ENCODE measurements around the gene RGPD8.

RGPD8 gene

DNA sequence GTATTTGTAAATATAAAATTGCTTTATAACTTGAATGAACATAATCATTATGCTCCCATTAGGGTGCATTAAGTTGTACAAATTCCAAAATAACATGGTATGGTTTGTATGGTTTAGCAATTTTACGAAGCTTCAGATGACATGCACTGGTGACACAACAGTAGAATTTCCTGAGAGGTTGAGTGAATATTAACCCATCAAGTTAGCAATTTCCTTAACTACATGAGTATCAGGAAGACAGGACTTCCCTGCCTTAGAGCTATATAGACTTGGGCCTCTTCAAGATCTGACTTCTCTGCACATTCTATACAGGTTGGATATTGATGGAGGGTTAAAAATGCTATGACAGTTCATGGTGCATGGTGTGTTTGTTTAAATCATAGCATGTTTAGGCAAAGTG is 97.8 kb downstream of the RGPD8 start:
- no peak for DNase-seq (ENCODE audit: low spot score)

- DNase-seq (ENCODE audit: low spot score), result no peak
Measured at GRCh38 chr2:112332123-112332696, 101.2 kb downstream of the RGPD8 start.

DNA sequence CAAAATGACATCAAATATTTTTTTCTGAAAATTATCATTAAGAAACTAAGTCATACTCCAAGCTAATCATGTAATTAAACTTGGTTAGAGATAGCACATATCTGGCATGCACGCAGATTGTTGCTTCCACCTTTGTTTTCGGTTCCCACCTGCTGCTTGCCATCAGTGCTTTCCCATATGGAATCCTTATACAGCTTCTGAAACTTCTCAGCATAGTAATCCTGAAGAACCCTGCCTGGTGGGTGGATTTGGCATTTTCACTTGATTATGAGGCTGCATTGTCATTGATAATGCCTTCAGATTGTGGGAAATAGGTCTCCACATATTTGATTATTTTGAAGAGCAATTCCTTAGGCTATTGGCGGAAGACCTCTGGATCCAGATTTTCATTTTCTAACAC is 110.5 kb downstream of the RGPD8 start:
- DNase-seq (ENCODE audit: low spot score), result no peak

- DNase-seq (ENCODE audit: low spot score), result no peak
Measured at GRCh38 chr2:112321375-112322320, 111.8 kb downstream of the RGPD8 start.
